Measurements from ENCODE around the gene PHACTR4. TPM values are rescaled to one million over a fixed set of nuclear protein-coding genes. Genes with fewer than 3 reads are reported as not detected.

The PHACTR4 gene
- total and polyA plus RNA-seq, 2 of the 8 experiments (the other 6 are each of a cell fraction or from before 2014, with no cell fraction given) = 23.7 to 57.8 TPM

DNA sequence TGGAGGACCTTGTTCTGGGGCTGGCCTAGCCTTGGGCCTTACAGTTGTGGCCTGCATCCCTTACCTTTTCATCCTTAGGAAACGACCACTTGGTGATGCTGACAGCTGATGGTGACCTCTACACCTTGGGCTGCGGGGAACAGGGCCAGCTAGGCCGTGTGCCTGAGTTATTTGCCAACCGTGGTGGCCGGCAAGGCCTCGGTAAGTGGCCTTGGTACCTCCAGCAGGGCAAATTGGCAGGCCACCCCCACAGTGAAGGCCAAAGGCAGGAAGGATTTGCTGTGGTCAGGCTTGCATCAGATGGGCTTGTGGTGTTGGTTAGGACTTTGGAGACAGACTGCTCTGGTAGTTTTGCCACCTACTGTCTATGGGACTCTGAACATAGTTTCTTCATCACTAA is 165.6 kb downstream of the PHACTR4 start:
- Histone ChIP-seq H3K56ac (replicated peaks; ENCODE audit: insufficient read length, low read depth, low read length) (no peak overlapping the region), H3K4me2 (ENCODE audit: insufficient read depth in 1 of 2, low read depth in 2 of 2, low read length in 2 of 2) (no peak overlapping the region), H2BK5ac (ENCODE audit: low read depth, low read length) (no peak overlapping the region), H3K23me2 (ENCODE audit: low read depth, low read length) (no peaks in the 10 kb centered on the region), H3K4me1 (replicated peaks in 1 of 4; ENCODE audit: control insufficient read depth in 3 of 4, insufficient read depth in 4 of 4, low read length in 3 of 4) (no peaks in the 10 kb centered on the region), H2AK5ac (ENCODE audit: low read depth, low read length) (no peak overlapping the region), H3K79me2 (ENCODE audit: control insufficient read depth in 1 of 2, insufficient read depth in 2 of 2, low read length in 2 of 2) (no peaks in the 10 kb centered on the region), H3K27me3 (replicated peaks in 1 of 4; ENCODE audit: control insufficient read depth in 3 of 4, extremely low read depth in 1 of 4, insufficient read depth in 3 of 4, low read length in 3 of 4) (no peaks in the 10 kb centered on the region; a peak in 1 of 7 replicates), H3K4me3 (ENCODE audit: extremely low read depth in 1 of 4, insufficient read depth in 2 of 4, low read depth in 3 of 4, low read length in 4 of 4) (no peak overlapping the region), H2BK12ac (ENCODE audit: low read depth, low read length) (no peak overlapping the region), H4K8ac (ENCODE audit: extremely low read depth, insufficient read depth, low read length) (no peak overlapping the region), H2BK15ac (ENCODE audit: low read length) (no peak overlapping the region), H4K91ac (replicated peaks; ENCODE audit: insufficient read length, low read length) (no peak overlapping the region), H4K5ac (ENCODE audit: insufficient read length, low read depth, low read length) (no peak overlapping the region), H3K36me3 (ENCODE audit: control insufficient read depth in 2 of 4, insufficient read depth in 4 of 4, low read length in 3 of 4) (peaks cover 32 to 66% (median 56%) of the 10 kb centered on the region in 4 experiments), H3K9me3 (ENCODE audit: insufficient read depth in 2 of 2, low read depth in 1 of 2, low read length in 1 of 2) (no peaks in the 10 kb centered on the region), H3K14ac (ENCODE audit: insufficient read length) (no peak overlapping the region), H3K9ac (replicated peaks in 1 of 4; ENCODE audit: extremely low read depth in 1 of 4, low read depth in 3 of 4, low read length in 3 of 4) (no peak overlapping the region), H3K18ac (ENCODE audit: extremely low read depth, low read length) (no peak overlapping the region), H2BK20ac (ENCODE audit: low read length) (no peak overlapping the region), H3K79me1 (ENCODE audit: low read depth, low read length) (peaks cover 5% of the 10 kb centered on the region; the same call in 1 of the 2 replicates), H3K4ac (replicated peaks; ENCODE audit: insufficient read length, low read depth, low read length) (no peak overlapping the region), H3K23ac (ENCODE audit: insufficient read length) (no peak overlapping the region), H2AFZ (ENCODE audit: low read length) (no peak overlapping the region), H4K20me1 (replicated peaks in 1 of 2; ENCODE audit: control insufficient read depth in 1 of 2, insufficient read depth in 2 of 2, low read length in 2 of 2) (peaks cover 4 to 8% of the 10 kb centered on the region in 2 experiments), H2BK120ac (replicated peaks; ENCODE audit: low read depth, low read length) (no peak overlapping the region), H3K27ac (ENCODE audit: low read depth, low read length) (no peak overlapping the region)
- POLR2A ChIA-PET (ENCODE audit: partially characterized antibody) = interaction anchor here (0.8 to 31.3 kb wide), 6 partner anchors 9 to 45 kb away, joined by 3 to 660 read pairs (median 5); no protein-coding TSS in a partner anchor
- CTCF ChIA-PET (ENCODE audit: partially characterized antibody) = interaction anchor here (0.5 to 1.6 kb wide), 5 partner anchors 11 to 68 kb away, joined by 3 to 7 read pairs (median 3); partner anchors contain the start of gene TRNAU1AP
- WGBS, 2 experiments (ENCODE audit: extremely low coverage in 1 of 2, insufficient coverage in 1 of 2, insufficient read length in 1 of 2, insufficient replicate concordance in 2 of 2, low coverage in 1 of 2, low lambda C conversion rate in 2 of 2, missing lambda C conversion rate in 1 of 2) = 95% methylated on average over 6 of the region's 6 CpGs; no CpG with 5 or more reads in 1 of the 2 experiments
- FAIRE-seq (no peak), DNase-seq (ENCODE audit: low read depth in 1 of 2, low spot score in 2 of 2) (no peak)
- TF ChIP-seq EGR1 (IDR thresholded peaks at IDR 0.05; ENCODE audit: borderline replicate concordance, low read depth, low read length) (no peak), CTBP2 (IDR thresholded peaks at IDR 0.05; ENCODE audit: borderline replicate concordance, insufficient read depth, insufficient read length, low read length) (no peak), KDM4A (IDR thresholded peaks at IDR 0.05; ENCODE audit: low read depth, low read length, severe bottlenecking) (no peak), CREB1 (IDR thresholded peaks at IDR 0.05) (no peak), TAF1 (IDR thresholded peaks at IDR 0.05; ENCODE audit: low read depth, low read length) (no peak), HDAC2 (IDR thresholded peaks at IDR 0.05; ENCODE audit: borderline replicate concordance in 1 of 2, low read depth in 2 of 2, low read length in 2 of 2) (no peak), SUZ12 (IDR thresholded peaks at IDR 0.05; ENCODE audit: low read length) (no peak), KDM1A (IDR thresholded peaks at IDR 0.05; ENCODE audit: borderline replicate concordance, low read length) (no peak), FOSL1 (IDR thresholded peaks at IDR 0.05; ENCODE audit: insufficient read depth, low read depth, low read length) (no peak), SIN3A (conservative IDR thresholded peaks at IDR 0.05 in 1 of 2, IDR thresholded peaks at IDR 0.05 in 1 of 2; ENCODE audit: low read depth in 1 of 2, low read length in 2 of 2) (no peak), SAP30 (IDR thresholded peaks at IDR 0.05; ENCODE audit: insufficient read depth, insufficient replicate concordance, low read length) (no peak), POU5F1 (IDR thresholded peaks at IDR 0.05; ENCODE audit: low read depth, low read length) (no peak)
- TF ChIP-seq, protein P1, sequence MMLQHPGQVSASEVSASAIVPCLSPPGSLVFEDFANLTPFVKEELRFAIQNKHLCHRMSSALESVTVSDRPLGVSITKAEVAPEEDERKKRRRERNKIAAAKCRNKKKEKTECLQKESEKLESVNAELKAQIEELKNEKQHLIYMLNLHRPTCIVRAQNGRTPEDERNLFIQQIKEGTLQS (IDR thresholded peaks at IDR 0.05; ENCODE audit: insufficient read depth, low read depth, low read length) = no peak

Measured in H1 (cell line).